Adrenal gland (tissue), 12 donors: Measurements from ENCODE around the gene INPP4B. TPM values are rescaled to one million over a fixed set of nuclear protein-coding genes. Genes with fewer than 3 reads are reported as not detected.
"Not testable (repeated sequence)": the region's sequence is repeated elsewhere in the genome, so short reads cannot be mapped to it uniquely, and the experiment has no call there.

ENCODE experiments used
- DNase-seq, 7 donors: peaks; one replicate each; pipeline ENCODE4 v3.0.0-alpha.2; 2019 to 2020
- H3K27ac ChIP-seq, 5 donors: fragments of 200-600 bp; sonication (generic) in 4 of 5; 1 replicate in 3 of 5; 2 replicates in 2 of 5; pipeline versions ENCODE4 v1.5.1 to v1.8.0; 2016 to 2020; ENCODE audit warnings: mild to moderate bottlenecking in 1 of 5
- H3K27me3 ChIP-seq: fragments of 200-600 bp; 2 replicates; pipeline ENCODE4 v1.8.0; 2021
- H3K36me3 ChIP-seq, 2 donors: fragments of 200-600 bp; replicated peaks in 1 of 2; 1 replicate in 1 of 2; 2 replicates in 1 of 2; pipeline versions ENCODE4 v1.5.1 to v1.8.0; 2018 to 2022
- H3K4me1 ChIP-seq, 2 donors: fragments of 200-600 bp; replicated peaks in 1 of 2; 1 replicate in 1 of 2; 2 replicates in 1 of 2; pipeline versions ENCODE4 v1.5.1 to v1.8.0; 2018 to 2021
- H3K4me3 ChIP-seq, 4 donors: fragments of 200-600 bp; sonication (generic) in 3 of 4; one replicate each; pipeline ENCODE4 v1.5.1; 2016 to 2018
- H3K9me3 ChIP-seq, 3 donors: fragments of 200-600 bp; sonication (generic) in 1 of 3; replicated peaks in 1 of 3; 1 replicate in 2 of 3; 2 replicates in 1 of 3; pipeline versions ENCODE4 v1.5.1 to v1.8.0; 2016 to 2021
- CTCF ChIP-seq, 6 experiments: fragments of 450-650 bp in 4 of 6; fragments of 200-600 bp in 2 of 6; sonication (generic) in 1 of 6; IDR thresholded peaks; 1 replicate in 5 of 6; 2 replicates in 1 of 6; pipeline versions ENCODE4 v1.5.1 to v1.8.0; 2016 to 2021; ENCODE audit warnings: antibody characterized with exemption in 6 of 6, mild to moderate bottlenecking in 2 of 6, moderate library complexity in 1 of 6
- POLR2A ChIP-seq, 2 donors: fragments of 450-650 bp; IDR thresholded peaks; one replicate each; pipeline ENCODE4 v1.6.1; 2017; ENCODE audit warnings: antibody characterized with exemption in 2 of 2, mild to moderate bottlenecking in 2 of 2, moderate library complexity in 1 of 2
- WGBS, 4 donors: extraction: QIAGEN DNeasy Blood & Tissue Kit in 2 of 4; methylation state at CpG; one replicate each; pipeline versions ENCODE4 v1.1.5 to v1.1.7; 2013 to 2017; 5-methylcytosine and 5-hydroxymethylcytosine counted together
- intact Hi-C, 2 donors: fragments of 100-400 bp; cut with DNase I; formaldehyde crosslinking; loops; one replicate each; pipeline versions ENCODE4 v1.14.1 to v1.15.0; 2022 to 2023
- polyA plus RNA-seq, 3 donors: library from polyadenylated mRNA; stranded (reverse); fragments of 200-250 nt in 2 of 3; fragments of 350-450 nt in 1 of 3; fragmentation: Illumina TruSeq in 1 of 3; extraction: RNeasy Lipid Tissue Mini Kit (QIAGEN cat#74804) in 1 of 3; gene quantifications; one replicate each; pipeline ENCODE4 v1.2.3, GENCODE V29; 2013 to 2014
- total RNA-seq, 9 donors: library from RNA; depleted of rRNA in 4 of 9; stranded (reverse); fragments of >200 nt in 4 of 9; fragments of 120-200 nt in 1 of 9; fragmentation: NEBNext Ultra II Directional in 1 of 9; extraction: Animal tissue kit (Norgen Biotek cat#: 25700) in 1 of 9; gene quantifications; one replicate each; pipeline versions ENCODE4 v1.1.0 to v1.2.4, GENCODE V29; 2013 to 2023
- donor health status: healthy with polysubstance abuse.
- donor health status: Bipolar disorder and iron deficiency.
- donor health status: DM: yes; HTN: yes; CAD: no.
- donor health status: DM: no; HTN: no; CAD: no.
- donor health status: DM: no; HTN: no; CAD: no.
- donor health status: DM: yes; HTN: yes; CAD: no.

The INPP4B gene
- total and polyA plus RNA-seq, 12 donors: 2.2 to 21.6 (median 11.8) TPM

GRCh38 chr4:142516686-142517526 lies 329.2 kb downstream of the INPP4B start:
- no peaks in the 10 kb centered on the region for H3K9me3 ChIP-seq
- intact Hi-C loops: no loop called here
- 84 to 89% (median 87%) methylated on average over 4 of the region's 4 CpGs for WGBS, 4 donors
- H3K4me1 ChIP-seq: no peaks in the 10 kb centered on the region
- TF ChIP-seq POLR2A (IDR thresholded peaks at IDR 0.05): no peak
- TF ChIP-seq CTCF (IDR thresholded peaks at IDR 0.05): no peak
- no peak overlapping the region for H3K27ac ChIP-seq
- H3K36me3 ChIP-seq: no peaks in the 10 kb centered on the region
- DNase-seq: no peak
- no peaks in the 10 kb centered on the region for H3K27me3 ChIP-seq
- H3K4me3 ChIP-seq: no peak overlapping the region

GRCh38 chr4:142512161-142512560 lies 333.9 kb downstream of the INPP4B start:
- Histone ChIP-seq H3K27ac (no peak overlapping the region), H3K4me1 (no peaks in the 10 kb centered on the region), H3K9me3 (no peaks in the 10 kb centered on the region), H3K4me3 (no peak overlapping the region), H3K27me3 (no peaks in the 10 kb centered on the region), H3K36me3 (no peaks in the 10 kb centered on the region)
- no peak for DNase-seq
- TF ChIP-seq CTCF (IDR thresholded peaks at IDR 0.05) (no peak), POLR2A (IDR thresholded peaks at IDR 0.05) (no peak)
- intact Hi-C loops: no loop called here
- WGBS, 4 donors: 51 to 74% (median 68%) methylated on average over 1 of the region's 1 CpG

DNA sequence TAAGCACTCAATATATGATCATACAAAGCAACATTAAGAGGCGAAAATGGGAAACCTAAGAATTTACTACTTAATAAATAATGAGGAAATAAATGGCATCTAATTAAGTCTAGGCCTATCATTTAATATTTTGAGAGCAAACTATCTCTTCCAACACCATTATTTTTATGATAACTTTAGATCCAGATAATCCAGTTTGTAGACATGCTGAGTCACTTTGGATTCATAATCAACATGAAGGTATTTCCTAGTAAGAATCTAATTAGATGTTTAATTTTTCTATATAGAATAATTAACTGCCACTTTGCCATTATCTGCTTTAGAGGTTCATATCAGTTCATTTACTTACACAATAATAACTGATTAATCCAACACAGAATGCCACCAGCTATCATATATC lies 336.2 kb downstream of the INPP4B start:
- DNase-seq: no peak
- no peaks in the 10 kb centered on the region for H3K36me3 ChIP-seq
- no peaks in the 10 kb centered on the region for H3K27me3 ChIP-seq
- intact Hi-C loops: no loop called here
- no peaks in the 10 kb centered on the region for H3K4me1 ChIP-seq
- no peak overlapping the region for H3K27ac ChIP-seq
- no peak overlapping the region for H3K4me3 ChIP-seq
- 96 to 100% (median 97%) methylated on average over 1 of the region's 1 CpG for WGBS, 4 donors
- no peak for TF ChIP-seq CTCF (IDR thresholded peaks at IDR 0.05)
- TF ChIP-seq POLR2A (IDR thresholded peaks at IDR 0.05): no peak
- H3K9me3 ChIP-seq: no peaks in the 10 kb centered on the region

DNA sequence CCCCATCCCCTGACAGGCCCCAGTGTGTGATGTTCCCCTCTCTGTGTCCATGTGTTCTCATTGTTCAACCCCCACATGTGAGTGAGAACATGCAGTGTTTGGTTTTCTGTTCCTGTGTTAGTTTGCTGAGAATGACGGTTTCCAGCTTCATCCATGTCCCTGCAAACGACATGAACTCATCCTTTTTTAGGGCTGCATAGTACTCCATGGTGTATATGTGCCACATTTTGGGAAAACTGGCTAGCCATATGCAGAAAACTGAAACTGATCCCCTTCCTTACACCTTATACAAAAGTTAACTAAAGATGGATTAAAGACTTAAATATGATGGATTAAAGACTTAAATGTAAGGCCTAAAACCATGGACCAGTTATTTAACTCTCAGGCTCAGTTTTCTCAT lies 336.7 kb downstream of the INPP4B start:
- DNase-seq, H3K4me3 ChIP-seq, H3K9me3 ChIP-seq, H3K27ac ChIP-seq, H3K4me1 ChIP-seq, intact Hi-C loops, H3K36me3 ChIP-seq, H3K27me3 ChIP-seq: not testable (repeated sequence)
- 86 to 96% (median 92%) methylated on average over 2 of the region's 2 CpGs for WGBS, 4 donors

DNA sequence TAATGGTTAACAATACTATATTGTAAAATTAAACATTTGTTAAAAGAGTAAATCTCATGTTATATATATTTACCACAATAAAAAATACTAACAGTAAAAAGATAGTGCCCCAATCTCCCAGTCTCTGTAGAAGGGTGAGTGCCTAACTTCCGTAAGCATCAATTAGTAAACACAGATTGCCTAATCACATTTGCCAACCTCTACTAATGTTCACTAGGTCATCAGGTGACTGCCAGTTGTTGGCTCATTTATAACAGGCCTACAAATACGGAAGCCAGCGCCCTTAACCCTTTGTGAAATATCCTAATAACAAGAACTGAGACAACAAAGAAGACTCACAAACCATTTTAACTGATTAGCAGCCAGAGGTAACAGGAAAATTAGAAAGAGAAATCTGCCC lies 345.1 kb downstream of the INPP4B start:
- no peak for DNase-seq

More for the DNA sequence above, 345.1 kb downstream of the INPP4B start:
- no peak overlapping the region for H3K4me3 ChIP-seq
- H3K4me1 ChIP-seq: no peaks in the 10 kb centered on the region
- WGBS, 4 donors: 74 to 90% (median 79%) methylated on average over 3 of the region's 3 CpGs
- no peaks in the 10 kb centered on the region for H3K9me3 ChIP-seq
- intact Hi-C loops: no loop called here
- TF ChIP-seq POLR2A (IDR thresholded peaks at IDR 0.05): no peak
- no peak for TF ChIP-seq CTCF (IDR thresholded peaks at IDR 0.05)
- no peaks in the 10 kb centered on the region for H3K27me3 ChIP-seq
- no peaks in the 10 kb centered on the region for H3K36me3 ChIP-seq
- H3K27ac ChIP-seq: no peak overlapping the region
